Stimulated activated CD8-positive, alpha-beta memory T cell treated with anti-CD3 and anti-CD28 coated beads, Interleukin-4, amount 100 ng/mL, for 24 hours (primary cell): ENCODE results near the gene EMC10.
"Not testable (repeated sequence)": the region's sequence is repeated elsewhere in the genome, so short reads cannot be mapped to it uniquely, and the experiment has no call there.

Source experiments
- DNase-seq: peaks from one replicate; pipeline ENCODE4 v3.0.0-alpha.2; 2020; ENCODE audit warnings: low read depth

EMC10 gene

DNA sequence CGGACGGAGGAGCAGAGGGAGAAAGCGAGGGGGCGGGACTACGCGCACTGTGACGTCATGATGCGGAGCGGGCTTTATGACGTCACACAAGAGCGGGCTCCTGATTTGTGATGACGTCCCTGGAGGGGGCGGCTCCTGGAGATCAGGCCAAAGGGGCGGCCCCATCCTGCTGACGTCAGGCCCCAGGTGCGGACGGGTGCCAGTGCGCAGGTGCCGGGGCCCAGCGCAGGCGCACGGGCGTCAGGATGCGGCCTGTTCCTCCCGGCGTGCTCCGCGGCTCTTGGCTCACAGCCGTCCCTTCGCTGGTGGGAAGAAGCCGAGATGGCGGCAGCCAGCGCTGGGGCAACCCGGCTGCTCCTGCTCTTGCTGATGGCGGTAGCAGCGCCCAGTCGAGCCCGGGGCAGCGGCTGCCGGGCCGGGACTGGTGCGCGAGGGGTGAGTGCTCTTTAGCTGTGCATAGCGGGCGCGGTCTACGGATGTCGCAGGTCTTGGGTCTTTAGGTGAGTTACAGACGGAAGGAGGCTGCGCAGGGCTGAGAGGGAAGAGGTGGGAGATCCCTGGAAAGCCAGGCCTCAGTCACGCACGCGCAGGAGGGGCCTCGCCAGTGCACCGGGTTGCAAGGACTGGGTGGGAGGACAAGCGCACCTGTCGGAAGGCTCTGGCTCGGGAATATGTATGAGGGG is at the start of gene EMC10, which contains the start of gene GARIN5A:
TSS of gene EMC10 (plus strand) at position 284 of the 683 bp plus-strand sequence. CDS start at position 322, 38 bp downstream.
TSS of gene GARIN5A (minus strand) at position 625 of the 683 bp plus-strand sequence. CDS start at position 165, 460 bp downstream.
- DNase-seq, result peak; percentile 87

DNA sequence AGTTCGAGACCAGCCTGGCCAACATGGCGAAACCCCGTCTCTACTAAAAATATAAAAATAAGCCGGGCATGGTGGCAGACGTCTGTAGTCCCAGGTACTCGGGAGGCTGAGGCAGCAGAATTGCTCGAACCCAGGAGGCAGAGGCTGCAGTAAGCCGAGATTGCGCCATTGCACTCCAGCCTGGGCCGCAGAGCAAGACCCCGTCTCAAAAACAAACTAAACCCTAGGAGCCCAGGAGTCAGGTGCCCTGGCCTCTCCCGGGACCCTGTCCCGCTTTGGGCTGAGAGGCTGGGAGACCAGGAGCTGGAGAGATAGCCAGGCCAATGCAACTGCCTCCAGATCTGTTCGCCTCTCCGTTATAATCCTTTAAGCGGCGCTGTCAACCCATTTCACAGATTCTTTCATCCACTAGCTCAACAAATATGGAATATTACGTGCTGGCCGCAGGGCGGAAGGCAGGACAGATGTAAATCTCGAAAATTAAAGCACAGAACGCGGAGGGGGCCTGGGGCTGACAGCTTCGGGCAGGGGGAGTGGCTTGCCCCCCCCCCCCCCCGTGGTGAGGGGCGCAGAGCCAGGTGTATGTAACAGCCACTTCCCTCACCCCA is 48.9 kb upstream of the EMC10 start:
- DNase-seq, result no peak

DNA sequence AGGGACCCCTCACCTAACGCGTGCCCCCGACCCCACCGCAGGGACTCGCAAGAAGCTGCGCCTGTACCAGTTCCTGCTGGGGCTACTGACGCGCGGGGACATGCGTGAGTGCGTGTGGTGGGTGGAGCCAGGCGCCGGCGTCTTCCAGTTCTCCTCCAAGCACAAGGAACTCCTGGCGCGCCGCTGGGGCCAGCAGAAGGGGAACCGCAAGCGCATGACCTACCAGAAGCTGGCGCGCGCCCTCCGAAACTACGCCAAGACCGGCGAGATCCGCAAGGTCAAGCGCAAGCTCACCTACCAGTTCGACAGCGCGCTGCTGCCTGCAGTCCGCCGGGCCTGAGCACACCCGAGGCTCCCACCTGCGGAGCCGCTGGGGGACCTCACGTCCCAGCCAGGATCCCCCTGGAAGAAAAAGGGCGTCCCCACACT is 48.3 kb upstream of the EMC10 start:
- no peak for DNase-seq

DNA sequence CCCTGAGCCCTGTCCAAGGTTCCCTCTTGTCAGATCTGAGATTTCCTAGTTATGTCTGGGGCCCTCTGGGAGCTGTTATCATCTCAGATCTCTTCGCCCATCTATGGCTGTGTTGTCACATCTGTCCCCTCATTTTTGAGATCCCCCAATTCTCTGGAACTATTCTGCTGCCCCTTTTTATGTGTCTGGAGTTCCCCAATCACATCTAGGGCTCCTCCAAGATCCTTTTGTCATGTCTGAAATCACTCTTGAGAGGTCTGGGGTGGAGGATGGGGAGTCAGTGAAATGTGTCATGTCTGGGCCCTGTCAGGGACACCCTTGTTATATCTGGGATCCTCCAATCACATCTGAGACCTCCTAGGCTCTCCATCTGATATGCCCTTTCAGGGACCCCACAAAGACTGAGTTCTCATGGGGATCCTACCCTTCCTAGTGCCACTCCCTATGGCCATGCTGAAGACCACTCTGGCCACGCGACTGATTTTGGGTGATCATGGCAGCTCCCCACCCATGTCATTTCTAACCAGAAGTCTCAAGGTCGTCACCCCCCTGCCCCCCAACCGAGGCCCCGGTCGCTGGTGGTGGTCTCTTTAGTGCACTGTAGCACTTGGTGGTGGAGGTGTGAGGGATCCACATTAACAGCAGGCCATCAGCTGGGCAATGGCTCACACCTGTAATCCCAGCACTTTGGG is 47.4 kb upstream of the EMC10 start:
- DNase-seq, result no peak

DNA sequence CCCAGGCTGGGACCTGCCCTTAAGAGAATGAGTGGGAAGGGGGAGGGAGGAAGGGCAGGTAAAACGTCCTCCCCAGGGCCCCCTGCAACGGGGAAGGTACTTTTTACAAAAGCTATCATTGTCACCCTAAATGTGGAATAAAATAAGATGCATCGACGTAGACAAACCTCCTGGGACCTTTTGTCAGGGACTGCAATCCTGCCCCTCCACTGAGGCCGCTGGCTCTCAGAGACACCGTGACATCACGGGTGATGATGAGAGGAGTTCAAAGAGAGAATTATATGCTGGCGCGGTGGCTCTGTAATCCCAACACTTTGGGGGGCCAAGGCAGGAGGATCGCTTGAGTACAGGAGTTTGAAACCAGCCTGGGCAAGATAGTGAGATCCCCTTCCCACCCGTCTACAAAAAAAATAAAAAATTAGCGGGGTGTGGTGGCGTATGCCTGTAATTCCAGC is 45.4 kb upstream of the EMC10 start:
- DNase-seq, result no peak

DNA sequence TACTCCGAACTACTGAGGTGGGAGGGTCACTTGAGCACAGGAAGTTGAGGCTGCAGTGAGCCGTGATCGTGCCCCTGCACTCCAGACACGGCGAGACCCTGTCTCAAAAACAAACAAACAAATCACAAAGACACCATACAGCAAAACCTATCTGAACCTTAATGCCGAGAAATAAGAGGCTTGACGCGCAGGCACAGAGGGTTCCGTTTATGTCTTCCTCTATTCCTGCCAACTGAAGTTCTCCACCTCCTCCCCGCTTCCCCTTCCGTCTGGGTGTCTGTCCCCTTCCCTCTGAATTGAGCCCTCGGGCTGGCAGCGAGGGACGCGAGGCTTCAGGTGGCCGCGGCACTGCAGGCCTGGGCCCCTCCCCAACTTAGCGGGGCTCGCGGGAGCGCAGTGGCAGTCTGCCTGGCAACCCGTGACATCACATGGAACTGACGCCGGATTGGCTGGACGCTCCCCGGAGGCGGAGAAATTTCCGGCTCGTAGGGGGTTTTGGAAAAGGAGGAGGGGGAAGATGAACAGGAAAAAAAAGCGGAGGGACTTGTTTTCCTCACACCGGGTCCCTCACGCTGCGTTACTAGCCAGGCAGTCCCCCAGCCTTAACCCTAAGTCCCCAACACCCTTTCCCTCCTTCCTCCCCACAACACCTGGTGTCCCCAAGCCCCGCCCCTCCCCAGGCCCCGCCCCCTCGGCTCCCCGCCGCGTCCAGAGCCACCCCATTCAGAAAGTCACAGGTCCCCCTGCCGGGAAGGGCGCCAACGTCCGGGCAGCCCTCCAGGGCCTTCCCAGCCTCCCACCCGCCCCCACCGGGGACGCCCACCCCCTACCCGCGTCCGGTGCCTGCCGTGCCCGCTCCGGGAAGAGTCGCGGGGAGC is 44.7 kb upstream of the EMC10 start:
- peak; percentile 74 for DNase-seq

DNA sequence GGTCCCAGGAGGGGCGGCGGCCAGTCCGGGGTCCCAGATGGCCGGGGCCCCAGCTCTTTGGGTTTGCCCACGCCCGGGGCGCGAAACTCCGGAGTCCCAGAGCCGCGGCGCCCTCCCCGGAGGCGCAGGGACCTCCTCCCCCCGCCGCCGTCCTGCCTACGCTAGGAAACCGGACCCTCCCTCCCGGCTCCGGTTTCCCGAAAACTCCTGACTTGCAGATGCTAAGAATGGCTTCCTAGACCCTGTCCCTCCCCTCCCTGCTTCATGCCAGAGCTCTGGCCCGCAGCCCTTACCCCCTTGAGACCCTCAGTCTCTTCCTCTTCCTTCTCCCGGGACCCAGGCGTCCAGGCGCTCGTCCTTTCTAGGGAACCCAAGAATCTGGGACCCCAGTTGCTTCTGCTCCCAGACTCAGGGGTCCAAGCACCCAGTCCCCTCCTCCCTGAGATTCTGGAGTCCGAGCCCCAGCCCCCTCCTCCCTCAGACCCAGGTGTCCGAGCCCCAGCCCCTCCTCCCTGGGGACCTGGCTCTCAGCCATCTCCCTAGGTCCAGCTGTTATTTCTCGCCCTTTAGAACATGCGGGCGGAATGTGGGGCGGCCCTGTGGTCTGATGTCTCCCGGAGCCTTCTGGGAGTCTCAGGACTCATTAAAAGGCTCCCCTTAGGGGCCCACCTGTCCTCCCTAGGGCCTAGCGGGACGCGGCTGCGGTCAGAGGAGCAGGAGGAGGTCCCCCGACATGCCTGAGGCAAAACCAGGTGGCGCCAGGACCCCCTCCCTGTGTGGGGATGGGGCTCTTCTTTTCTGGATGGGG is 43.9 kb upstream of the EMC10 start, which contains the start of gene MYBPC2:
TSS of gene MYBPC2 (plus strand) at position 672 of the 808 bp plus-strand sequence. CDS start at position 734, 62 bp downstream.
- DNase-seq, result no peak

DNA sequence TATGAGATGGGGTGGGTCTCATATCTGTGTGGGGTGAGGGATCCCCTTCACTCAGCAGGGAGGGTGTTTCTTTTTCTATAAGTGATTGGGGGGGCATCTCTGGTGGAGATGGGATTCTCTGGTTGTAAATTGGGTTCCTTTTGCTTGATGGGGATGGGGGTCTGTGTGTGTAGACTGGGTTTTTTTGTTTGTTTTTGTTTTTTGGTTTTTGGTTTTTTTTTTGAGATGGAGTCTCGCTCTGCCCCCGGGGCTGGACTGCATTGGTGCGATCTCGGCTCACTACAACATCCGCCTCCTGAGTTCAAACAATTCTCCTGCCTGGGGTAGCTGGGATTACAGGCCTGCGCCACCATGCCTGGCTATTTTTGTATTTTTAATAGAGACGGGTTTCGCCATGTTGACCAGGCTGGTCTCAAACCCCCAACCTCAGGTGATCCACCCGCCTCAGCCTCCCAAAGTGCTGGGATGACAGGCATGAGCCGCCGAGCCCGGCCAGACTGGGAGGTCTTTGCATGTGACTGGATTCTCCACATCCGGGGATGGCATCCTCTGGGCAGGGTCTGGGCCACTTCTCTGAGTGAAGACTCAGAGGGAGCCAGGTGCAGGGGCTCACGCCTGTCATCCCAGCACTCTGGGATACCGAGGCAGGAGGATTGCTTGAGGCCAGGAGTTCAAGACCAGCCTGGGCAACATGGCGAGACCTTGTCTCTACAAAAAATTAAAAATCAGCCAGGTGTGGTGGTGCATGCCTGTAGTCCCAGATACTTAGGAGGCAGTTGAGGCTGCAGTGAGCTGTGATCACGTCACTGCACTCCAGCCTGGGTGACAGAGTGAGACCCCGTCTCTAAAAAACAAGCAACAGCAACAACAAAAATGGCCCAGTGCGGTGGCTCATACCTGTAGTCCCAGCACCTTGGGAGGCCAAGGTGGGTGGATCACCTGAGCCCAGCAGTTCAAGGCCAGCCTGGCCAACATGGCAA is 42.8 kb upstream of the EMC10 start:
- no peak for DNase-seq

DNA sequence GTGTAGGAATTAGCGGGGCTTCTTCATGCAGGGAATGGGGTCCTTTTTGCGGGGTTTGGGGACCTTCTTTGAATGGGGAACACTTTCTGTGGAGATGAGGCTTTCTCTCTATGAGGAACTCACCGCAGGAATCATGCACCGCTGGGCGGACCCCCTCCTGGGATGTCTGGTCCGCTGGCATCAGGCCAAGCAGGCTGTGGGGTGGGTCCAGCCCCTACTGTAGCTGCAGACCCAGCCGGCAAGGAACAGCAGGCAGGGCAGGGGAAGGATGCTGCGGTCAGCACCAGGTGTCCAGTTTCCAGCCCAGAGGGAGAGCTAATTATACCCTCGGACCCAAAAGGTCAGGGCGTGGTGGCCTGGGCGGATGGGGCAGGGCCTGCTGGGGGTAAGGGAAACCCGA is 41.8 kb upstream of the EMC10 start:
- no peak for DNase-seq

DNA sequence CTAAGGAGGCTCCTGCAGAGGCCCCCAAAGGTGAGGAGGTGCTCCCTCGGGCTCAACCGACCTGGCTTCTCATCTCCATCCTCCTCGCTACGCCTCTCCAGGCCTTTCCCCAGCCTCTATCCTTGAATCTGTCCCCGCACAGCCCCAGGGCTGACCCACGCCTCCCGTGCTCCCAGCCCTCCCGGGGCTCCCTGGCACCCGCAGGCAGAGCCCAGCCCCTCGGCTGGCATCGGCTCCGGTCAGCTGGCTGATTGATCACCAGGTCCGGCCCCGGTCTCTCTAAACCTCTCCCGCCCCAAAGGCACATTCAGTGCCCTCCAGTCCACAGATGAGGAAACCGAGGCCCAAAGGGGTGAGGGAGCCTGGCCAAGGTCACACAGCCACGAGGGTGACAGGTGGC is 41.1 kb upstream of the EMC10 start:
- DNase-seq, result no peak

DNA sequence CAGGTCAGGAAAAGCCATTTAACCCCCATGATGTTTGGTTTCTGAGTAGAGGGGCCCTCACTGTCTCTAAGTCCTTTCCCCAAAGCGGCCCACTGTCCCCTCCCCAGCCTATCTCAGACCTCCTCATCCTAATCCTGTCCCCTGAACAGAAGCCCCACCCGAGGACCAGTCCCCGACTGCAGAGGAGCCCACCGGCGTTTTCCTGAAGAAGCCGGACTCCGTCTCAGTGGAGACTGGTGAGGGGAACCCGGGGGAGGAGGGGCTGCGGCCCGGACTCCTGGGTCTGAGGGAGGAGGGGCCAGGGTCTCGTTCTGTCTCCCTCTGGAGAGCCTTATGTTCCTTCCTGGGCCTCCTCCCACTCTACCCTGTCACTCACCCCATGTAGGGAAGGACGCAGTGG is 40.7 kb upstream of the EMC10 start:
- no peak for DNase-seq

DNA sequence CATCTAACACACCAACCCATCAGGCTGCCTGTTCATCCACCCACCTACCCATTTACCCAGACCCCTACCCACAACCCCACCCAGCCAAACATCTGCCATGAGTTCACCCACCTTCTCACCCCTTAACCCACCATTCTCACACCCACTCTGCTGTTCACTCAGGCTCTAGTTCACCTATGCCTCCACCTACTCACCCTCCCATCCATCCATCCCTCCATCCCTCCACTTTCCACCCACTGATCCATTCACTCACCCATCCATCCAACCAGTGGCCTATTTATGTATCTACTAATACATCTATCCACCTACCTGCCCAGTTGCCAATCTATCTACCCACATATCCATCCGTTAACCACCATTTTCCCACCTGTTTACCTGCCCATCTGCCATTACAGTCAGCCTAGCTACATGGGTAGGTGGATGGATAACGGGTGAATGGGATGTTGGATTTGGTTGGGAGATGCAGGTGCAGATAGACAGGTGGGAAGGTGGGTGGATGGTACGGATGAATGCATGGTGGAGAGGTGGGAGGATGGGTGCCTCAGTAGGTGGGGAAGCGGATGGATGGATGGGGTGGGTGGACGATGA is 38.4 kb upstream of the EMC10 start:
- DNase-seq, result no peak

DNA sequence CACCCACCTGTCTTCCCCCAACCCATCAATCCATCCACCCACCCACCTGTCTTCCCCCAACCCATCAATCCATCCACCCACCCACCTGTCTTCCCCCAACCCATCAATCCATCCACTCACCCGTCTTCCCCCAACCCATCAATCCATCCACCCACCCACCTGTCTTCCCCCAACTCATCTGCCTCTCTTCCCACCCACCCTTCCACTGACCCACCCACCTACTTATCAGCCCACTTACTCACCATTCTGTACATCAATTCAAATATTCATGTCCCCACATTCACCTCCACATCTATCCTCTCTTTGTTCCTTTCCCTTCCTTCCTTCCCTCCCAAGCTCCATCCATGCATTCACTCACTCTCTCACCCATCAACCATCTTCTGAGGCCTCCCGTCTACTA is 37.2 kb upstream of the EMC10 start:
- not testable (repeated sequence) for DNase-seq

DNA sequence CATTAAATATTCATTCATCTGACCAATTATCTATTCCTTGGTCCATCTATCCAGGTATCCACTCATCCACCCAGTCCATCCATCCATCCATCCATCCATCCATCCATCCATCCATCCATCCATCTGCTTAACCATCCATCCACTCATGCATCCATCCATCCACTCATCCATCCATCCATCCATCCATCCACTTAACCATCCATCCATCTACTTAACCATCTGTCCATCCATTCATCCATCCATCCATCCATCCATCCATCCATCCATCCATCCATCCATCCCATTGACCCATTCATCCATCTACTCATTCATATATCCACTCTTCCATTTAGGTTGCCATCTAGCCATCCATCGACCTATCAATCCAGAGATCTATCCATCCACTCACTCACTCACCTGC is 32.2 kb upstream of the EMC10 start:
- DNase-seq, result no peak

DNA sequence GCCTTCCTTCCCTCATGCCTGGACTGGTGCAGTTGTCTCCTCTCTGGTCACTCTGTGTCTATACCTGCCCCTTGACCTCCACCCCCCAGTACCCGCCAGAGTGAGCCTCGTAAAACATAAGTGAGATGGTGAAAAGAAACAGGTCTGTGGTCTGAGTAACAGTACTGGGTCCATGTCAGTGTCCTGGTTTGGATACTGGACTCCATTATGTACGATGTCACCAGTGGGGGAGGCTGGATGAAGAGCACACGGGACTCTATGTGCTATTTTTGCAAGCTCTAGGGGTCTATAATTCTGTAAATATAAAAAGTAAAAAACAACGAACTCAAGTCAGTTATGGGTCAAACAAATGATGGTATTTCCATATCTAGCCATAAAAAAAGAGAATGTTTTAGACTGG is 29.3 kb upstream of the EMC10 start:
- DNase-seq, result no peak

DNA sequence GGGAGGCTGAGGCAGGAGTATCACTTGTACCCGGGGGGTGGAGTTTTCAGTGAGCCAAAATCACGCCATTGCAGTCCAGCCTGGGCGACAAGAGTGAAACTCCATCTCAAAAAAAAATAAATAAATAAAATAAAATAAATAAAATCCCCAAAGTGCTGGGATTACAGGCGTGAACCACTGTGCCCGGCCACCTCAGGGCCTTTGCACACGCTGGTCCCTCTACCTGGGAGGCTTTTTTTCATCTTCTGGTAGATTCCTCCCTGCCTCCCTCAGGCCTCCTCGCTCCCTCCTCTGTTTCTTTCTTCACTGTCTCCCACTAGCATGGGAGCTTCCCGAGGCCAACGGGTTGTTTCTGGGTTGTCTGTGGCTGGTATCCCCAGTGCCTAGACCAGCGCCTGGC is 28.6 kb upstream of the EMC10 start:
- DNase-seq, result no peak

DNA sequence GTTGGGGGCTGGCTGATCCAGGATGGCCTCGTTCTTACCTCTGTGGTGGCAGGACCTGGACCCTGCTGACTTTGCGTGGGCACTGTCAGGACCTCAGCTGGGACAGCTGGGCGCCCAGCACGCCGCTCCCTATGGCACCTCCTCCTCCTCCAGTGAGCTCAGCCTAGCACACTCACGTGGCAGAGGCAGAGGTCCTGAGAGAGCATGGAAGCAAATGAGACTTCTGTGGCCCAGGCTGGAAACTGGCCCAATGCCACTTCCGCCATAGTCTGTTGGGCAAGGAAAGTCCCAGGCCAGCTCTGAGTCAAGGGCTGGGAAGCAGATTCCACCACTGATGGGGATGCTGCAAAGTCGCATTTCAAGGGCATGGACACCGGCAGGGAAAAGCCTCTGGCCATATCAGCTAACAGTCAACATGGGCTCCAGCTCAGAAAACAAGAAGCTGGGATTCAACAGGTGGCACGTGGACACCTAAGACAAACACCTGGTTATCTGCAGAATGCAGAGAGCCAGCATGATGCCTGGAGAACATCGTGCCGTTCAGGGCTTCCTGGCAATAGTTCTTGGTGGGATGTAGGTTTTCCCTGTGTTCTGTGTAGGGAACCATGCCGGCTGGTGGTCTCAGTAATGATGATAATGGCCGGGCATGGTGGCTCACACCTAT is 26.9 kb upstream of the EMC10 start:
- DNase-seq, result no peak

DNA sequence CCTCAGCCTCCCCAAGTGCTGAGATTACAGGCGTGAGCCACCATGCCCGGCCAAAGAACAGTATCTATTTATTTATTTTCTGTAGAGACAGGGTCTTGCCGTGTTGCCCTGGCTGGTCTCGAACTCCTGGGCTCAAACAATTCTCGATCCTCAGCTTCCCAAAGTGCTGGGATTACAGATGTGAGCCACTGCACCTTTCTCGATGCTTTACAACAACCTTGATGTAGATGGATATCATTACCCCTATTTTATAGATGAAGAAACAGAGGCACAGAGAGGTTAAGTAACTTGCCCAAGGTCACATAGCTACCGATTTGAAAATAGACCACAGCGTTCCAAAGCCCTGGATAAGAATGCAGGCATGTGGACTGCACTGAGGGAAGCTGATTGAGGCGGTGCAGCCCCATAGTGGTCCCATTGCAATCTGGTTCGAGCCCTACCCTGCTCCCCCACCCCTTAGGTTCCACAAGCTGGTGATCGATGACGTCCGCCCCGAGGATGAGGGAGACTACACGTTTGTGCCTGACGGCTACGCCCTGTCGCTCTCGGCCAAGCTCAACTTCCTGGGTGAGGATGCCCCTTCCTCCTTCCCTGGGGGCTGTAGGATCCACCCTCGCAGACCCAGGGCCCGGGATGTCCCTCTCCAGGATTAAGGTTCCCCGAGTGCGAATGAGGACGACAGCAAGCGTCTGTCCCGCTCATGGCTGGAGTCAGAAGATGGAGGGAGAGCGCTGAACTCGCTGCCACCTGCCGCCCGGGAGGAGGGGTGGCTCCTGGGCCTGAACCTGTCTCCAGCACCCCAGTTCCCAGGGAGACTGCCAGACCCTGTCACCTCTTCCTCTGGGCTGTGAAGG is 25.7 kb upstream of the EMC10 start:
- no peak for DNase-seq
